Chondrocyte (in vitro differentiated cells): ENCODE data around the gene SLC6A11. TPM values are rescaled to one million over a fixed set of nuclear protein-coding genes. Genes with fewer than 3 reads are reported as not detected.

Source experiments
- DNase-seq: peaks from one replicate; pipeline ENCODE4 v3.0.0; 2021; ENCODE audit warnings: mixed read lengths, low spot score
- H3K27ac Mint-ChIP-seq: one replicate; pipeline ENCODE4 v1.8.0; 2021; ENCODE audit warnings: mild to moderate bottlenecking, moderate library complexity, mixed read lengths; ENCODE audit not compliant: unreplicated experiment
- H3K27me3 Mint-ChIP-seq: 2 replicates; pipeline ENCODE4 v1.8.0; 2021; ENCODE audit warnings: low read depth, mixed read lengths
- H3K36me3 Mint-ChIP-seq: 2 replicates; pipeline ENCODE4 v1.8.0; 2021; ENCODE audit warnings: low read depth, mixed read lengths
- H3K4me1 Mint-ChIP-seq: 2 replicates; pipeline ENCODE4 v1.8.0; 2021; ENCODE audit warnings: low read depth, mild to moderate bottlenecking, mixed read lengths
- H3K4me3 Mint-ChIP-seq: one replicate; pipeline ENCODE4 v1.8.0; 2021; ENCODE audit warnings: mild to moderate bottlenecking, moderate library complexity, mixed read lengths; ENCODE audit not compliant: unreplicated experiment
- H3K9me3 Mint-ChIP-seq: 2 replicates; pipeline ENCODE4 v1.8.0; 2021; ENCODE audit warnings: low read depth, mixed read lengths
- CTCF ChIP-seq: fragments of 200-600 bp; sonication (generic); IDR thresholded peaks from 2 replicates; pipeline ENCODE4 v1.5.0; 2021; ENCODE audit warnings: antibody characterized with exemption, mild to moderate bottlenecking, moderate library complexity
- total RNA-seq: library from RNA; stranded (reverse); gene quantifications from 3 replicates; pipeline ENCODE4 v1.2.1, GENCODE V29; 2021

SLC6A11 gene
- total RNA-seq, 1 donor from 2014 or later: not detected

- no peak for DNase-seq
- H3K4me1 Mint-ChIP-seq: no peaks in the 10 kb centered on the region
- no peak overlapping the region for H3K4me3 Mint-ChIP-seq
- H3K27ac Mint-ChIP-seq: no peak overlapping the region
- no peaks in the 10 kb centered on the region for H3K36me3 Mint-ChIP-seq
- TF ChIP-seq CTCF: no peak
- H3K9me3 Mint-ChIP-seq: no peaks in the 10 kb centered on the region
- peaks cover 62% of the 10 kb centered on the region for H3K27me3 Mint-ChIP-seq
These were observed 830 bp downstream of the SLC6A11 start for GRCh38 chr3:10816863-10817253.

- Mint-ChIP-seq H3K36me3 (no peaks in the 10 kb centered on the region), H3K9me3 (no peaks in the 10 kb centered on the region), H3K27ac (no peak overlapping the region), H3K4me3 (no peak overlapping the region), H3K4me1 (no peaks in the 10 kb centered on the region), H3K27me3 (peaks cover 67% of the 10 kb centered on the region)
- DNase-seq: no peak
- no peak for TF ChIP-seq CTCF
These were observed 1.5 kb downstream of the SLC6A11 start for GRCh38 chr3:10817506-10817905.

- Mint-ChIP-seq H3K36me3 (no peaks in the 10 kb centered on the region), H3K27ac (no peak overlapping the region), H3K9me3 (peaks cover 11% of the 10 kb centered on the region), H3K4me3 (no peak overlapping the region), H3K4me1 (no peaks in the 10 kb centered on the region), H3K27me3 (peaks cover 56% of the 10 kb centered on the region)
- no peak for TF ChIP-seq CTCF
- no peak for DNase-seq
These were observed 6.0 kb downstream of the SLC6A11 start for GRCh38 chr3:10822055-10822454.

- TF ChIP-seq CTCF: no peak
- Mint-ChIP-seq H3K36me3 (no peaks in the 10 kb centered on the region), H3K27me3 (peaks cover 54% of the 10 kb centered on the region), H3K4me3 (no peak overlapping the region), H3K4me1 (no peaks in the 10 kb centered on the region), H3K27ac (no peak overlapping the region), H3K9me3 (peaks cover 11% of the 10 kb centered on the region)
- DNase-seq: no peak
These were observed 6.9 kb downstream of the SLC6A11 start for GRCh38 chr3:10822708-10823515.

- no peaks in the 10 kb centered on the region for H3K4me1 Mint-ChIP-seq
- no peak for TF ChIP-seq CTCF
- H3K27ac Mint-ChIP-seq: no peak overlapping the region
- DNase-seq: no peak
- no peaks in the 10 kb centered on the region for H3K36me3 Mint-ChIP-seq
- peaks cover 53% of the 10 kb centered on the region for H3K27me3 Mint-ChIP-seq
- H3K4me3 Mint-ChIP-seq: no peak overlapping the region
- H3K9me3 Mint-ChIP-seq: peaks cover 11% of the 10 kb centered on the region
These were observed 7.4 kb downstream of the SLC6A11 start for GRCh38 chr3:10823516-10823818.
